Cardiac muscle cell (in vitro differentiated cells and primary cell): ENCODE measurements around the gene MTUS2. TPM values are rescaled to one million over a fixed set of nuclear protein-coding genes. Genes with fewer than 3 reads are reported as not detected.
A peak's percentile ranks its signal among the peaks of the same experiment; 100 is the strongest.

Source experiments
- DNase-seq, 2 donors: peaks; one replicate each; pipeline versions ENCODE4 v3.0.0 to v3.0.0-alpha.2; 2010 to 2017; ENCODE audit warnings: low read depth in 1 of 2, low spot score in 1 of 2
- H3K27ac ChIP-seq: fragments of 200-600 bp; sonication (generic); 2 replicates; pipeline ENCODE4 v1.5.1; 2016
- H3K27me3 ChIP-seq: fragments of 200-600 bp; sonication (generic); 2 replicates; pipeline ENCODE4 v1.6.0; 2016; ENCODE audit warnings: control low read depth
- H3K36me3 ChIP-seq: fragments of 200-600 bp; sonication (generic); 2 replicates; pipeline ENCODE4 v1.5.1; 2016; ENCODE audit warnings: control low read depth
- H3K4me1 ChIP-seq: fragments of 200-600 bp; sonication (generic); 2 replicates; pipeline ENCODE4 v1.8.1; 2017; ENCODE audit warnings: low read depth, mild to moderate bottlenecking, mixed run types
- H3K4me3 ChIP-seq: fragments of 200-600 bp; sonication (generic); 2 replicates; pipeline ENCODE4 v1.5.1; 2016; ENCODE audit warnings: mild to moderate bottlenecking
- H3K9me3 ChIP-seq: fragments of 200-600 bp; sonication (generic); 2 replicates; pipeline ENCODE4 v1.5.1; 2017; ENCODE audit warnings: low read depth, mild to moderate bottlenecking, control low read depth
- CTCF ChIP-seq: IDR thresholded peaks from 2 replicates; pipeline ENCODE4 v1.5.1; 2012; ENCODE audit warnings: low read depth, mild to moderate bottlenecking, low read length
- polyA plus RNA-seq: library from polyadenylated mRNA; unstranded; fragments of >200 nt; fragmentation: Nextera tagmentation; extraction: Ambion mirVana; gene quantifications from 2 replicates; pipeline ENCODE4 v1.2.1, GENCODE V29; 2016
- total RNA-seq: library from RNA; depleted of rRNA; stranded (reverse); fragments of >200 nt; gene quantifications from 2 replicates; pipeline ENCODE4 v1.2.3, GENCODE V29; 2016

The MTUS2 gene
- total and polyA plus RNA-seq, 2 experiments from 2014 or later: 31.6 to 96.9 TPM

- H3K4me3 ChIP-seq: no peak overlapping the region
- no peaks in the 10 kb centered on the region for H3K4me1 ChIP-seq
- DNase-seq: no peak
- no peaks in the 10 kb centered on the region for H3K9me3 ChIP-seq
- no peak for TF ChIP-seq CTCF
- H3K36me3 ChIP-seq: no peaks in the 10 kb centered on the region
- no peak overlapping the region for H3K27ac ChIP-seq
- no peaks in the 10 kb centered on the region for H3K27me3 ChIP-seq
These were observed 601.0 kb downstream of the MTUS2 start for GRCh38 chr13:29421118-29421517.

GRCh38 chr13:29422015-29422414 is 601.9 kb downstream of the MTUS2 start:
- H3K4me1 ChIP-seq: no peaks in the 10 kb centered on the region
- TF ChIP-seq CTCF: no peak
- no peak overlapping the region for H3K27ac ChIP-seq
- no peak for DNase-seq
- no peaks in the 10 kb centered on the region for H3K27me3 ChIP-seq
- H3K36me3 ChIP-seq: no peaks in the 10 kb centered on the region
- no peak overlapping the region for H3K4me3 ChIP-seq
- no peaks in the 10 kb centered on the region for H3K9me3 ChIP-seq

GRCh38 chr13:29423050-29423449 is 602.9 kb downstream of the MTUS2 start:
- peaks cover 3% of the 10 kb centered on the region for H3K4me1 ChIP-seq
- H3K9me3 ChIP-seq: no peaks in the 10 kb centered on the region
- TF ChIP-seq CTCF: no peak
- H3K27me3 ChIP-seq: no peaks in the 10 kb centered on the region
- no peak overlapping the region for H3K27ac ChIP-seq
- DNase-seq: no peak
- no peaks in the 10 kb centered on the region for H3K36me3 ChIP-seq
- no peak overlapping the region for H3K4me3 ChIP-seq

GRCh38 chr13:29427937-29428309 is 607.8 kb downstream of the MTUS2 start:
- no peaks in the 10 kb centered on the region for H3K36me3 ChIP-seq
- TF ChIP-seq CTCF: no peak
- H3K9me3 ChIP-seq: no peaks in the 10 kb centered on the region
- peak overlapping the region; percentile 81 for H3K4me3 ChIP-seq
- H3K27ac ChIP-seq: peak overlapping the region; percentile 87
- no peaks in the 10 kb centered on the region for H3K27me3 ChIP-seq
- peaks cover 36% of the 10 kb centered on the region for H3K4me1 ChIP-seq
- no peak for DNase-seq

- peak overlapping the region; percentile 87 for H3K27ac ChIP-seq
- H3K27me3 ChIP-seq: no peaks in the 10 kb centered on the region
- H3K36me3 ChIP-seq: no peaks in the 10 kb centered on the region
- no peaks in the 10 kb centered on the region for H3K9me3 ChIP-seq
- peak overlapping the region; percentile 81 for H3K4me3 ChIP-seq
- H3K4me1 ChIP-seq: peaks cover 42% of the 10 kb centered on the region
- TF ChIP-seq CTCF: no peak
- peak; percentile 9 to 87 for DNase-seq
These were observed 608.4 kb downstream of the MTUS2 start for GRCh38 chr13:29428310-29429181.
